ENCODE results near the gene CNTNAP5.

The CNTNAP5 gene

GRCh38 chr2:124065636-124066035 lies 40.5 kb downstream of the CNTNAP5 start:
- DNase-seq = no peak

GRCh38 chr2:124066776-124067175 lies 41.7 kb downstream of the CNTNAP5 start:
- no peak for DNase-seq

DNA sequence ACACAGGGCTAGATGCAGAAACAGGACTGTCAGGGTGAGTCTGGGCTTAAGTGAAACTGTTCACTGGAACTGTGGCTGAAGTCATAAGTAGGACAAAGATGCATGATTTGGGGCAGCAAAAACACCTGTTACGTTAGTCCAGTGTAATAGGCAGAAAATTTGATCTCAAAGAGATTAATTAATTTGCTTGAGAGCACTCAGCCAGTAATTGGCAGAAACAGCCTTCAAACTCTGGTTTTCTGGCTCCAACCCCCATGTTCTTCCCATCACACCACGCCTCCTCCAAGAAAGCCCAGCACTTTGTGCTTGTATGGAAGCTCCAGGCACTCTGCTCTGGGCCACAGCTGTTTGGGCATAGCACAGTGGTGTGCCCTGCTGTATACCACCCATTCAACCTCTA lies 54.0 kb downstream of the CNTNAP5 start:
- DNase-seq = no peak

GRCh38 chr2:124080281-124081153 lies 55.4 kb downstream of the CNTNAP5 start:
- no peak for DNase-seq

- no peak for DNase-seq
These were observed 56.1 kb downstream of the CNTNAP5 start for GRCh38 chr2:124081154-124081716.

- no peak for DNase-seq
These were observed 63.5 kb downstream of the CNTNAP5 start for GRCh38 chr2:124088616-124089015.

DNA sequence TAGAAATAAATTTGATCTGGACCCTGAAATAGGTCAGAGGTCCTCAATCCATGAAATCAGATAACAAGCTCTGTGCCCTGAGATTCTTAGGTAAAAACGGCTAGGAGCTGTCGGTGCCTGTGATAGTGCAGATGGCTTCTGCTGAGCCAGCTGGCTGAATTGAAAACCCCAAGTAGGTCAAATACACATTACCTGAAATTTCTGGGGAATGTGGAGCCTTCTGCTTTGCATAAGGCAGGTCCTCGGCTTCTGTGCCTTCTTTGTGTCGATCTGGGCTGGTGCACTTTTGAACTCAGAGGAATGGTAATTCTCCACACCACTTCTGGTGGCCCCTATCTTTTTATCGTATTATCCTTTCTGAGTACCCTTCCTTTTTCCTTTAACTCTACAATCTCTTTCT lies 66.6 kb downstream of the CNTNAP5 start:
- DNase-seq = no peak

- DNase-seq = no peak
These were observed 67.6 kb downstream of the CNTNAP5 start for GRCh38 chr2:124092651-124093050.

GRCh38 chr2:124104914-124105313 lies 79.8 kb downstream of the CNTNAP5 start:
- DNase-seq = no peak

- no peak for DNase-seq
These were observed 87.1 kb downstream of the CNTNAP5 start for GRCh38 chr2:124112206-124112605.

DNA sequence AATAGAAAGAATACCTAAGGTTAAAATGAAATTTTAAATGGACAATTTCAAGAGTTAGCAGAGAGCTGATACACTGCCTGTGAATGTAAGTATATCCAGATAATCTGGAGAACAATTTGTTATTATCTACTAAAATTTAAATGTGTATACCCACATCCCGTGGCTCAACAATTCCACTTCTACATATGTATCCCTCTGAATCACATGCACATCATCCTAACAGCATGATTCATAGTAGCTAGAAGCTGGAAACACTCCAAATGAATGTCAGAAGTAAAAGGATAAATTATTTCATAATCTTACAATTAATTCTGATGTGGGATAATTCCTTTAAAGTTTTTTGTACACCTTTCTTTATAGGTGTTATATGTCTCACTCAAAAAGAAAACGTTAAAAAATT lies 87.9 kb downstream of the CNTNAP5 start:
- DNase-seq = no peak

DNA sequence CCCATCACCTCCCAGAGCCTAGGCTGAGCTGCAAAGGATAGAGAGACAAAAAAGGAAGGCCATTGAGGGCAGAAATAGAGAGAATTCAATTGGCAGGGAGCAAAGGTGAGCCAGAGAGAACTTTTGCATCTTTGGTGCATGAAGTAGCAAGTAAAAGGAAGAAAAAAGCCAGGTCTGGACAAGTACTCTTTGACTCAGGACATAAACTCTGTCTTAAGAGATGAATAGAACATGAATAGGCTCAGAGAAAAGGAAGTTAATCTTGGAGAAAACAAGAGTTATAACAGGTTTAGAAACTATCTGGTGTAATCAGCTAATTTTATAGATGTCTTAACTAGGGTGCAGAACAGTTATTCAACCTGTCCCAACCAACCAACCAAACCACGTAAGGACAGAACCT lies 95.2 kb downstream of the CNTNAP5 start:
- DNase-seq = no peak

GRCh38 chr2:124121106-124121505 lies 96.0 kb downstream of the CNTNAP5 start:
- DNase-seq = no peak

DNA sequence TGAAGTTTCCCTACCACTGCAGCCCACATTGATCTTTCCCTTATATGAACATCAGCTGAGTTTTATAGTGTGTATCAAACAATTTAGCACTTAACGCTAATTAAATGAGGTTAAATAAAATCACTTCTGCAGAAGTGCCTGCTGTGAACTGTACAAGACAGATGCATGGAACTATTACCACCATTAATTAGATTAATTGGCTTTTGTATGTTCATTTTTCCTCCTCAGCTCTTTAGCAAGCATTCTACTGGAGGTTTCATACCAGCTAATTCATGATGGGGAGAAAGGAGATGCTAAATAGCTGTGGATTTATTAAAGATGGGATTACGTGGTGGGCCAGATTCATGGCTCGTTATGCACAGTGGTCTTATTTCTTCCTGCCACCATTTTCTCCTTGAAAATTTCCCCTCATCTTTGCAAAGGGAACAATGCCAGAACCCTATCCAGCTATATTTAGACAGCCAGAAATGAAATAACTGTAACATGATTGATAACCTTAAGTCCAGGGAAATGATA lies 96.7 kb downstream of the CNTNAP5 start:
- DNase-seq = no peak

DNA sequence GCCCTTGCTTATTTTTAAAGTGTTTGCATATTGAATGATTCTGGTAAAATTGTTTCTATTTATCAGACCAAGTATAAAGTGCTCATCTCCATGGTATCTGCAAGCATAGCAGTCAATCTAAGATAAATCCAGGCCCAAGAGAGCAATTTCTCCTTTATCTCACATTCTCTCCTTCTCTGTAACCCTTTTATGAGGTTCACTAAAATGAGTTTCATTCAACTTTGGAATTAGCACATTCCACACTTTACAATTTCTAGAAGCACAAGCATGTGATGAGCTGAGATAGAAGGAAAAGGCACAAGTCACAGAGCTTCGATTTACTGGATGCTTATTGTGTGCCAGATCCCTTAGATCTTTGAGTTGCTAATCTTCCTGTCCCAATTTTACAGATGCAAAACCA lies 97.3 kb downstream of the CNTNAP5 start:
- no peak for DNase-seq

GRCh38 chr2:124131276-124131675 lies 106.2 kb downstream of the CNTNAP5 start:
- no peak for DNase-seq

DNA sequence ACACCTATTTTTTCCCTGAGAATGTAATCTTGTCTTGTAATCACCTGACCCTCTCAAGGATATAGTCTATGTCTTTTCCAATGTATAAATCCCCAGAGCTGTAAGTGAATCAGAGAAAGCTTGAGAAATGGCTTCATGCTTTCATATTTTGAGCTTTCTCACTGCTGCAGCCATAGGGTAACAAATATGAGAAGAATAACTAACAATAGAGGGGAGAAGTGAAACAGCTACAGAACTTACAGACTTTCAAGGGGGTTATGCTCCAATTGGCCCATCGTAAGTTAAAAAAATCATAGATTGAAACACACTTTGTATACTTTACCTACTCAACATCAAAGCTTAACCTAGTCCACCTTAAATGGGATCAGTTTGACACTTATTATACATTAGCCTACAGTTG lies 111.0 kb downstream of the CNTNAP5 start:
- DNase-seq = no peak

GRCh38 chr2:124138076-124138475 lies 113.0 kb downstream of the CNTNAP5 start:
- DNase-seq = no peak

GRCh38 chr2:124145982-124146381 lies 120.9 kb downstream of the CNTNAP5 start:
- no peak for DNase-seq

- no peak for DNase-seq
These were observed 122.5 kb downstream of the CNTNAP5 start for GRCh38 chr2:124147552-124147951.

DNA sequence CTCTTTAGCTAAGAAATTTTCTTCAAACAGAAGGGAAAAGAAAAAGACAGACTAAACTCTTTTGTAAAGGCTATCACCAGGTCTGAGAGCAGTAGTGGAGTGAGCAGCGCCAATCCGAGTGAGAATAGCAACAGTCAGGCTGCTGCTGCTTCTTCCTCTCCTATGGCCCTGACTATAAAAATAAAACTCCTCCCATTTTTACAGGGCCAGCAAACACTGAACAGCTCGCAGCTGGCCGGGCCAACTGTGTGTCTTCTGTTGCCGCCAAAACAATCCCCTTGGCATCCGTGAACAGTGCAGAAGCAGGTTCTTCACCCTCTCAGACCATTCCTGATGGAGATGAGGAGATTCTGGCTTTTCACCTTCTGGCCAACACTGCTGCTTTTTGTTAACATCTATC lies 124.5 kb downstream of the CNTNAP5 start:
- no peak for DNase-seq

DNA sequence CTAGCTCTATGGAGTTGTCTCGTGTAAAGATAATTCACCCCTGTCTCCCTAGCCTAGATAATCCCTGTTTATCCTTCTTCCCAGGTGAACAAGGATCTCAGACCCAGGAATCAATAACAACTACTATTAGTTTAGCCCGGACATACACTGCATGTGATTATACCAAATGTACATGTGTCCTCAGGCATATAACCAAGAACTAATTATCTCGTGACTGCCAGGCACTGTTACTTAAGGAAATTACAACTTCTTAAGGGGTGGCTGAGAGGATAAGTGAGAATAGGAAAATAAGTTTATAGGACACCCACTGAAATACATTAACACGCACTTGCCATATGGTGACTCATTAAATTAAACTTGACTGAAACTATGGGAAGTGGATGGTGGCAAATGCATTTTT lies 126.6 kb downstream of the CNTNAP5 start:
- no peak for DNase-seq

DNA sequence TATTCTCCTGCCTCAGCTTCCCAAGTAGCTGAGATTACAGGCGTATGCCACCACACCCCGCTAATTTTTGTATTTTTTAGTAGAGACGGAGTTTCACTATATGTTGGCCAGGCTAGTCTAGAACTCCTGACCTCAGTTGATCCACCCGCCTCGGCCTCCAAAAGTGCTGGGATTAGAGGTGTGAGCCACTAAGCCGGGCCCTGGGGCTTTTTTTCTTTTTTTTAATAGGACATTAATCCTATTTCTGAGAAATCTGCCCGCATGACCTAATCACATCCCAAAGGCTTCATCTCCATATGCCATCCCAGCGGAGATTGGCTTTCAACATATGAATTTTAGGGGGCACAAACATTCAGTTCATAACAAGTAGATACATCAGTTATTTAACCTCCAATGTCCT lies 128.6 kb downstream of the CNTNAP5 start:
- no peak for DNase-seq

- no peak for DNase-seq
These were observed 134.1 kb downstream of the CNTNAP5 start for GRCh38 chr2:124159166-124159565.

DNA sequence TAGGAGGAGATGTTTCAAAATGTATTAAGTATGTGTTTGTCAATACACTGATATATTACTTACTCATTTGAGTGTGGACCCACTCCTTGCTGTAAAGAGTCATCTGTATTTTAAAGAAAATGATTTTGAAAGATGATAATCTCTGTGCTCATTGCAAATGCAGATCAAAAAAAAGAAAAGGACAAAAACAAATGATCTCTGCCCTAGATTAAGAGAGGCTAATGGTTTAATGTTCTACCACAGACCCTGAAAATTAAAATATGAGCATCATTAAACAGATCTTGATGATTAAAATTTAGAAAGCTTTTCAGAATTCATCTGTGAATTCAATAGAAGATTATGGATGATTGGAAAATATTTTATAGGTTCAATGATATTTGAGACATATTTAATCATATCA lies 136.5 kb downstream of the CNTNAP5 start:
- DNase-seq = no peak

Data from CD4-positive, alpha-beta T cell treated with Interleukin-10 for 1 hour (primary cell).